Spleen (tissue), 11 donors: ENCODE results near the gene SPIN1. TPM values are rescaled to one million over a fixed set of nuclear protein-coding genes. Genes with fewer than 3 reads are reported as not detected.

ENCODE experiments used
- DNase-seq: peaks from one replicate; pipeline ENCODE4 v3.0.0-alpha.2; 2020
- H3K27ac ChIP-seq, 8 donors: fragments of 200-600 bp; sonication (generic) in 7 of 8; 1 replicate in 4 of 8; 2 replicates in 4 of 8; pipeline versions ENCODE4 v1.5.0 to v1.8.0; 2016 to 2021; ENCODE audit warnings: inconsistent platforms in 4 of 8, mild to moderate bottlenecking in 4 of 8, moderate library complexity in 1 of 8
- H3K27me3 ChIP-seq, 7 donors: fragments of 200-600 bp; sonication (generic) in 6 of 7; replicated peaks in 1 of 7; 1 replicate in 4 of 7; 2 replicates in 3 of 7; pipeline versions ENCODE4 v1.5.0 to v1.8.0; 2016 to 2021; ENCODE audit warnings: inconsistent platforms in 3 of 7, mild to moderate bottlenecking in 1 of 7
- H3K36me3 ChIP-seq, 6 donors: fragments of 200-600 bp; sonication (generic) in 5 of 6; 1 replicate in 4 of 6; 2 replicates in 2 of 6; pipeline versions ENCODE4 v1.5.0 to v1.8.0; 2016 to 2021; ENCODE audit warnings: inconsistent platforms in 2 of 6
- H3K4me1 ChIP-seq, 6 donors: fragments of 200-600 bp; sonication (generic) in 5 of 6; 1 replicate in 3 of 6; 2 replicates in 3 of 6; pipeline versions ENCODE4 v1.5.0 to v1.8.0; 2016 to 2021; ENCODE audit warnings: inconsistent platforms in 3 of 6
- H3K4me3 ChIP-seq, 8 donors: fragments of 200-600 bp; sonication (generic) in 7 of 8; 1 replicate in 4 of 8; 2 replicates in 4 of 8; pipeline versions ENCODE4 v1.5.0 to v1.8.0; 2016 to 2021; ENCODE audit warnings: inconsistent platforms in 4 of 8, mild to moderate bottlenecking in 4 of 8, moderate library complexity in 2 of 8
- H3K9me3 ChIP-seq, 8 donors: fragments of 200-600 bp; sonication (generic) in 7 of 8; 1 replicate in 4 of 8; 2 replicates in 4 of 8; pipeline versions ENCODE4 v1.5.0 to v1.8.0; 2016 to 2021; ENCODE audit warnings: inconsistent platforms in 4 of 8
- POLR2A ChIP-seq, 3 donors: fragments of 450-650 bp; IDR thresholded peaks; one replicate each; pipeline ENCODE4 v1.5.1; 2017; ENCODE audit warnings: antibody characterized with exemption in 3 of 3, mild to moderate bottlenecking in 1 of 3
- POLR2AphosphoS5 ChIP-seq, 3 donors: sonication (generic); formaldehyde crosslinking; IDR thresholded peaks; one replicate each; pipeline ENCODE4 v1.5.1; 2017; ENCODE audit warnings: antibody characterized with exemption in 3 of 3
- WGBS, 5 donors: extraction: QIAGEN DNeasy Blood & Tissue Kit in 3 of 5; methylation state at CpG; one replicate each; pipeline versions ENCODE4 v1.1.5 to v1.1.7; 2013 to 2018; 5-methylcytosine and 5-hydroxymethylcytosine counted together
- intact Hi-C: fragments of 100-400 bp; cut with DNase I; formaldehyde crosslinking; loops from one replicate; pipeline ENCODE4 v1.15.0; 2023; ENCODE audit warnings: low total_unique reads
- polyA plus RNA-seq, 3 donors: library from polyadenylated mRNA; stranded (reverse); fragments of 200-250 nt; gene quantifications; one replicate each; pipeline ENCODE4 v1.2.1, GENCODE V29; 2013
- total RNA-seq, 7 donors: library from RNA; depleted of rRNA in 3 of 7; stranded (reverse); fragments of >200 nt in 3 of 7; fragmentation: NEBNext Ultra II Directional in 4 of 7; extraction: Animal tissue kit (Norgen Biotek cat#: 25700) in 4 of 7; gene quantifications; one replicate each; pipeline versions ENCODE4 v1.1.0 to v1.2.1, GENCODE V29; 2016 to 2021
- TF ChIP-seq, protein P1 (sequence below), 11 experiments: fragments of 200-600 bp in 7 of 11; fragments of 450-650 bp in 4 of 11; sonication (generic) in 4 of 11; IDR thresholded peaks in 8 of 11; conservative IDR thresholded peaks in 3 of 11; 1 replicate in 7 of 11; 2 replicates in 4 of 11; pipeline versions ENCODE4 v1.4.0 to v1.8.0; 2016 to 2021; ENCODE audit warnings: antibody characterized with exemption in 11 of 11, inconsistent platforms in 4 of 11, mild to moderate bottlenecking in 1 of 11
- donor health status: healthy with polysubstance abuse.
- donor health status: DM: no; HTN: no; CAD: no; lungs with moderate emphysema.
- donor health status: DM: no; HTN: no; CAD: no.
- donor health status: Bipolar disorder and iron deficiency.
- donor health status: healthy.
- donor health status: DM: no; HTN: no; CAD: no.
- donor health status: DM: yes; HTN: yes; CAD: no.

SPIN1 gene
- total and polyA plus RNA-seq, 10 donors, result 12.6 to 55.1 (median 42.9) TPM

- Histone ChIP-seq H3K27me3 (no peaks in the 10 kb centered on the region), H3K4me3 (no peak overlapping the region), H3K27ac (no peak overlapping the region), H3K36me3 (no peaks in the 10 kb centered on the region), H3K4me1 (no peaks in the 10 kb centered on the region), H3K9me3 (no peaks in the 10 kb centered on the region)
- TF ChIP-seq, protein P1, sequence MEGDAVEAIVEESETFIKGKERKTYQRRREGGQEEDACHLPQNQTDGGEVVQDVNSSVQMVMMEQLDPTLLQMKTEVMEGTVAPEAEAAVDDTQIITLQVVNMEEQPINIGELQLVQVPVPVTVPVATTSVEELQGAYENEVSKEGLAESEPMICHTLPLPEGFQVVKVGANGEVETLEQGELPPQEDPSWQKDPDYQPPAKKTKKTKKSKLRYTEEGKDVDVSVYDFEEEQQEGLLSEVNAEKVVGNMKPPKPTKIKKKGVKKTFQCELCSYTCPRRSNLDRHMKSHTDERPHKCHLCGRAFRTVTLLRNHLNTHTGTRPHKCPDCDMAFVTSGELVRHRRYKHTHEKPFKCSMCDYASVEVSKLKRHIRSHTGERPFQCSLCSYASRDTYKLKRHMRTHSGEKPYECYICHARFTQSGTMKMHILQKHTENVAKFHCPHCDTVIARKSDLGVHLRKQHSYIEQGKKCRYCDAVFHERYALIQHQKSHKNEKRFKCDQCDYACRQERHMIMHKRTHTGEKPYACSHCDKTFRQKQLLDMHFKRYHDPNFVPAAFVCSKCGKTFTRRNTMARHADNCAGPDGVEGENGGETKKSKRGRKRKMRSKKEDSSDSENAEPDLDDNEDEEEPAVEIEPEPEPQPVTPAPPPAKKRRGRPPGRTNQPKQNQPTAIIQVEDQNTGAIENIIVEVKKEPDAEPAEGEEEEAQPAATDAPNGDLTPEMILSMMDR (IDR thresholded peaks at IDR 0.05 in 8 of 11, conservative IDR thresholded peaks at IDR 0.05 in 3 of 11), result no peak
- TF ChIP-seq POLR2AphosphoS5 (IDR thresholded peaks at IDR 0.05), result no peak
- no peak for TF ChIP-seq POLR2A (IDR thresholded peaks at IDR 0.05)
- WGBS, 5 donors, result 90 to 96% (median 95%) methylated on average over 2 of the region's 2 CpGs
- peak; percentile 50 for DNase-seq
- intact Hi-C loops, result no loop called here
Measured at GRCh38 chr9:88497224-88497623, 109.0 kb downstream of the SPIN1 start.

DNA sequence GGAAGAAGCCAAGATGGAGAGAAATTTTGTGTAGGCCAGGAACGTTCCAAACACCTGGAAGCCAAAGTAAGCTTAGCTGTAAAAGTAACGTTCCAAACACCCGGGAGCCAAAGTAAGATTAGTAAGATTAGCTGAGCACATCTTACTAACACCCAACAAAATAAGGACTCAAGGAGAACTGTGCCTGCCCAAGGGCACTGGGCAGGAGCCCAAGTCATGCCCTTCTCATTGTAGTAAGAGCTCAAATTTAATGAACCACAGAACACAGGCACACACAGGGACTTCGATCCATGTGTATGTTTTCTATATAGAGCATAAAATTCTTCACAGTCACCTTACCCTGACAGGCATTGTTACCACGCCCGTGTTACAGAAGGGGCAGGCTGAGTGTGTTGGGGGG lies 110.6 kb downstream of the SPIN1 start:
- no peaks in the 10 kb centered on the region for H3K4me1 ChIP-seq
- H3K27me3 ChIP-seq, result no peaks in the 10 kb centered on the region
- TF ChIP-seq POLR2AphosphoS5 (IDR thresholded peaks at IDR 0.05), result no peak
- TF ChIP-seq, protein P1 (IDR thresholded peaks at IDR 0.05 in 8 of 11, conservative IDR thresholded peaks at IDR 0.05 in 3 of 11), result no peak
- no peak for TF ChIP-seq POLR2A (IDR thresholded peaks at IDR 0.05)
- no peak overlapping the region for H3K4me3 ChIP-seq
- DNase-seq, result peak; percentile 15
- 89 to 95% (median 91%) methylated on average over 6 of the region's 6 CpGs for WGBS, 5 donors
- intact Hi-C loops, result no loop called here
- H3K36me3 ChIP-seq, result no peaks in the 10 kb centered on the region
- H3K9me3 ChIP-seq, result no peaks in the 10 kb centered on the region
- no peak overlapping the region for H3K27ac ChIP-seq

DNA sequence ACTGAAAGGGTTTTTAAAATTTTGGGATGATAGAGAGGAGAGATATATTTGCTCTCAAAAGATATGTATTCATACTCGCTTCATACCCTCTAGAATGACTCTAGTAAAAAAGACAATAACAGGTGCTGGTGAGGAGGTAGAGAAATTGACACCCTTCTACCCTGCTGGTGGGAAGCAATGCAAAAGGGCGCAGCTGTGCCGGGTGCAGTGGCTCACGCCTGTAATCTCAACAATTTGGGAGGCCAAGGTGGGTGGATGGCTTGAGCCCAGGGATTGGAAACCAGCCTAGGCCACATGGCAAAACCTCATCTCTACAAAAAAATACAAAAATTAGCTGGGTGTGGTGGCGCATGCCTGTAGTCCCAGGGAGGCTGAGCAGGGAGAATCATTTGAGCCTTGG lies 112.8 kb downstream of the SPIN1 start:
- no peaks in the 10 kb centered on the region for H3K27me3 ChIP-seq
- TF ChIP-seq POLR2A (IDR thresholded peaks at IDR 0.05) (no peak), POLR2AphosphoS5 (IDR thresholded peaks at IDR 0.05) (no peak)
- TF ChIP-seq, protein P1 (IDR thresholded peaks at IDR 0.05 in 8 of 11, conservative IDR thresholded peaks at IDR 0.05 in 3 of 11), result no peak
- no peaks in the 10 kb centered on the region for H3K36me3 ChIP-seq
- WGBS, 5 donors, result 91 to 100% (median 94%) methylated on average over 5 of the region's 5 CpGs
- H3K9me3 ChIP-seq, result no peaks in the 10 kb centered on the region
- H3K4me1 ChIP-seq, result no peaks in the 10 kb centered on the region
- H3K4me3 ChIP-seq, result no peak overlapping the region
- intact Hi-C loops, result no loop called here
- DNase-seq, result peak; percentile 16
- H3K27ac ChIP-seq, result no peak overlapping the region

GRCh38 chr9:88502552-88503034 lies 114.3 kb downstream of the SPIN1 start:
- Histone ChIP-seq H3K27ac (no peak overlapping the region), H3K27me3 (no peaks in the 10 kb centered on the region), H3K4me3 (no peak overlapping the region), H3K4me1 (no peaks in the 10 kb centered on the region), H3K9me3 (no peaks in the 10 kb centered on the region), H3K36me3 (no peaks in the 10 kb centered on the region)
- peak; percentile 58 for DNase-seq
- TF ChIP-seq POLR2AphosphoS5 (IDR thresholded peaks at IDR 0.05) (no peak), POLR2A (IDR thresholded peaks at IDR 0.05) (no peak)
- TF ChIP-seq, protein P1 (IDR thresholded peaks at IDR 0.05 in 8 of 11, conservative IDR thresholded peaks at IDR 0.05 in 3 of 11), result no peak
- 75 to 92% (median 89%) methylated on average over 12 of the region's 12 CpGs for WGBS, 5 donors
- intact Hi-C loops, result no loop called here
